ENCODE data around the gene TRIM43B. TPM values are rescaled to one million over a fixed set of nuclear protein-coding genes. Genes with fewer than 3 reads are reported as not detected.
"Not testable (repeated sequence)": the region's sequence is repeated elsewhere in the genome, so short reads cannot be mapped to it uniquely, and the experiment has no call there.

TRIM43B gene
- total RNA-seq = not detected
- total RNA-seq (2013) = not detected
- 0 reads per million in 29 experiments for total RNA-seq

DNA sequence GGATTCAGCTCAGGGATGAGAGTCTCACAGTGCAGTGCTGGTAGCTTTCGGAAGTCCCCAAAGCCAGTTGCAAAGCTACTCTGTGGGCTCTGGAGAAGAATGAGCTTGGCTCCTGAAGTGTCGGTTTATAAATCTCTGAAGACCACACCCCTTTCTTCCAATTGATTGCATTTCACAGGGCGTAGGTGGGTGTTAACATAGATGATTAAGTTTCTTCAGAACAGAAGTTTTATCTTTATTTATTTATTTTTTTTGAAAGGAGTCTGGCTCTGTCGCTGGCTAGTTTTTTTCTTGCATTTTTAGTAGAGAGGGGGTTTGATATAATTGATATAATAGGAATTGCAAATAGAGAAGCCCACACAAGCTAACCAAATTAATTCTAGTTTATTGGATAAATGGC lies at the start of gene TRIM43B:
Gene TRIM43B (minus strand): TSS at position 101 of the 400 bp plus-strand sequence. CDS start 2,040 bp downstream, outside the sequence.
- CTCF ChIA-PET; H3K36me3 ChIP-seq (ENCODE audit: control insufficient read depth in 2 of 2, extremely low read depth in 1 of 2, insufficient read depth in 1 of 2, low read length in 1 of 2); H3K9me3 Mint-ChIP-seq; H3K27ac Mint-ChIP-seq; H3K27ac ChIP-seq (ENCODE audit: low read length); H3K9me3 ChIP-seq; H3K27me3 ChIP-seq (replicated peaks in 1 of 2; ENCODE audit: control insufficient read depth in 2 of 2, extremely low read depth in 1 of 2, insufficient read depth in 2 of 2, low read length in 1 of 2); POLR2A ChIA-PET; ATAC-seq (replicated peaks in 1 of 4); H3K27me3 Mint-ChIP-seq; H3K4me3 ChIP-seq (ENCODE audit: control insufficient read depth in 1 of 2, extremely low read depth in 1 of 2, low read length in 1 of 2); H3K4me1 ChIP-seq (ENCODE audit: control insufficient read depth in 1 of 2, extremely low read depth in 1 of 2, insufficient read depth in 2 of 2, low read length in 2 of 2); DNase-seq; H3K4me3 Mint-ChIP-seq; H3K36me3 Mint-ChIP-seq; H3K4me1 Mint-ChIP-seq: not testable (repeated sequence)
- no CpG with 5 or more reads among the region's 4 CpGs for WGBS (ENCODE audit: insufficient coverage)

DNA sequence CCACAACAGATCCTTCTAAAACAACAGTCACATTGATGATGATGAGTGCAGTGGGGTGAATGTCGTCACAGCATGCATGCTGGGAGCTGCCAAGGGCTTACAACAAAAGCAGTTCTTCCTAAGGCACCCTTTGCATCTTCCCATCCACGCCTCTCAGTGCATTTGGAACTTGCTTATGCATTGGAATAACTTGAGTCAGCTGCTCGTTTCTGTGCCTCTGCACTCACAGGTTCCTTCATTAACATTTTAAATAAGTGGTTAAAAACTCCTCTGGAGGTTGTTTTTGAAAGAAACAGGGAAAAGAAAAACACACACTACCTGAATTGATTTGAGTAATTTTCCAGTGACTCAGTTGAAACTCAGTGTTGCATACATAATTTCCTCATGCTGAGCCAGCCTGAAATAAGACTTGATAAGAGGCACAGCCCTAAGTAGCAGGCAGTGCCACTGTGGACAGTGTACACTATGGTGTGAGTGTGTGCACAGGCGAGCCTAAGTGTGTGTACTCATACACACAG lies 46.8 kb upstream of the TRIM43B start:
- Mint-ChIP-seq H3K9me3 (peaks cover 8 to 18% (median 10%) of the 10 kb centered on the region in 3 donors), H3K36me3 (peaks cover 18% of the 10 kb centered on the region), H3K4me3 (no peak overlapping the region), H3K27me3 (peaks cover 0 to 9% of the 10 kb centered on the region in 2 donors), H3K4me1 (peaks cover 5% of the 10 kb centered on the region in 3 donors), H3K27ac (no peak overlapping the region)
- 92% methylated on average over 2 of the region's 4 CpGs for WGBS (ENCODE audit: insufficient coverage)
- Histone ChIP-seq H3K27ac (ENCODE audit: low read length) (no peak overlapping the region), H3K27me3 (replicated peaks in 1 of 2; ENCODE audit: control insufficient read depth in 2 of 2, extremely low read depth in 1 of 2, insufficient read depth in 2 of 2, low read length in 1 of 2) (peaks cover 0 to 7% of the 10 kb centered on the region in 2 experiments), H3K4me3 (ENCODE audit: control insufficient read depth in 1 of 2, extremely low read depth in 1 of 2, low read length in 1 of 2) (no peak overlapping the region), H3K9me3 (no peaks in the 10 kb centered on the region), H3K4me1 (ENCODE audit: control insufficient read depth in 1 of 2, extremely low read depth in 1 of 2, insufficient read depth in 2 of 2, low read length in 2 of 2) (peaks cover 0 to 8% of the 10 kb centered on the region in 2 experiments), H3K36me3 (ENCODE audit: control insufficient read depth in 2 of 2, extremely low read depth in 1 of 2, insufficient read depth in 1 of 2, low read length in 1 of 2) (peaks cover 0 to 2% of the 10 kb centered on the region in 2 donors)
- DNase-seq (no peak), ATAC-seq (replicated peaks in 1 of 4) (no peak)
- POLR2A ChIA-PET = no interaction called here
- CTCF ChIA-PET = no interaction called here

DNA sequence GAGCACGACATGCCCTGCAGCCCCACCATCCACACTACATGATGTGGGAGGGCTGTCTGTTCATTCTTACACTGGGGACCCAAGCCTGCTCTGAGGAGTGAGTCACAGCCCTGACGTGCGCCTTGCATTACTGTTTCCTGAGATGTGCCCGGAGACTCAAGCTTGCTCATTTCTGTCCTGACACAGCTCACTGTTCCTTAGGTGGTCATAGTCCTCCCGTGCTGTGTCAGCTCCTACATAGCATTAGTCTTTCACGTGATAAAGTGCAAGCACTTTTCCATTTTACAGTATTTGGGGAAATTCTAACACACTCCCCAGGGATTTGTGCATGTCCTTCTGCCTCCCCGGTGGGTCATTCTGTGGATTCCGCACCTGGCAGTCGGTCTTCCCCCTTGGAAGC lies 46.2 kb upstream of the TRIM43B start:
- no peak for ATAC-seq (replicated peaks in 1 of 4)
- CTCF ChIA-PET = no interaction called here
- WGBS (ENCODE audit: insufficient coverage) = 58% methylated on average over 6 of the region's 9 CpGs
- POLR2A ChIA-PET = no interaction called here
- Histone ChIP-seq H3K27me3 (replicated peaks in 1 of 2; ENCODE audit: control insufficient read depth in 2 of 2, extremely low read depth in 1 of 2, insufficient read depth in 2 of 2, low read length in 1 of 2) (peaks cover 0 to 12% of the 10 kb centered on the region in 2 experiments), H3K4me1 (ENCODE audit: control insufficient read depth in 1 of 2, extremely low read depth in 1 of 2, insufficient read depth in 2 of 2, low read length in 2 of 2) (peaks cover 0 to 14% of the 10 kb centered on the region in 2 experiments), H3K27ac (ENCODE audit: low read length) (no peak overlapping the region), H3K4me3 (ENCODE audit: control insufficient read depth in 1 of 2, extremely low read depth in 1 of 2, low read length in 1 of 2) (no peak overlapping the region), H3K36me3 (ENCODE audit: control insufficient read depth in 2 of 2, extremely low read depth in 1 of 2, insufficient read depth in 1 of 2, low read length in 1 of 2) (peaks cover 0 to 2% of the 10 kb centered on the region in 2 donors), H3K9me3 (no peaks in the 10 kb centered on the region)
- Mint-ChIP-seq H3K4me3 (no peak overlapping the region), H3K27ac (no peak overlapping the region), H3K27me3 (peaks cover 0 to 9% of the 10 kb centered on the region in 2 donors), H3K9me3 (peaks cover 7 to 18% (median 8%) of the 10 kb centered on the region in 3 donors), H3K4me1 (peaks cover 5 to 10% (median 9%) of the 10 kb centered on the region in 3 donors), H3K36me3 (peaks cover 18% of the 10 kb centered on the region)
- no peak for DNase-seq

DNA sequence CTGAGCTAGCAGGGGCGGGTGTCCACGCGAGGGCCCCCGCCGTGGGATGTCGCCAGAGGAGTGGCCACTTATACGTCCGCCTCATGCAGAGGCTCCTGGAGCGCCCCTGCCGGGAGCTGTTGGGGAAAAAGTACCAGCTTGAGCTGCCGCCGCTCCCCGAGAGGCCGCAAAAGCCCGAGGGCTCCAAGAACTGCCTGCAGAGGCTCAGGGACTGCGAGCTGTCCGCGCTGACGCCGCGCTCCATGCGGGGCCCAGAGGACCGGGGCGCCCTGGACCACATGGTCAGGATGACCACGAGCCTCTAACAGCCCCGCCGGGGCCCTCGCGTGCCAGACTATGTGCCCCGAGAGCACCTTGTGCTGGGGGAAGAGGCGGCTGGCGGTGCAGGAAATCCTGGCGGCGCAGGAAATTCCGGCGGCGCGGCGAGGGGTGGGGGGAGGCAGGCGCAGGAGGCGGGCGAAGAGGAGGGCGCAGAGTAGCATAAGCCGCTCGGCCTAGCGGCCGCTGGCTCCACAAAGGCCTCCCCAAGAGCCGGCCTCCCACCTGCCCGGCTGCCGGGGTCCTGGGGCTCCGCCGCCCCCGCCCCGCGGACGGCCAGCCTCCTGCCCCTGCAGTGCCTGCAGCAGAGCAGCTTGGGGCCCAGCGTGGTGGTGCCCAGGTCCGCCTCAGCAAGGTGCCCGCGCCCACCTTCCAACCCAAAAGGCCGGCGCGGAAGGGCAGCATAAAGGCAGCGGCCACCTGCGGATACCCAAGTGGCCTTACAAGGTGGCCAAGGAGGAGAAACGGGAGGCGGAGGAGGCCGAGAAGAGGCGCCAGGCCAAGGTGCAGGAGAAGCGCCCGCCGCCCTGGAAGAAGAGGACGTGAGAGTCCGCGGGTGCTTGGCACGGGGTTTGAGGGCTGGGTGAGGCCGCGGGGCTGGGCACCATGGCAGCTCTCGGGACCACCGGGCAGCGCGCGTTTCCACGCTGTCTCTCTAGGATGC lies 42.1 kb upstream of the TRIM43B start:
- H3K36me3 Mint-ChIP-seq = peaks cover 18% of the 10 kb centered on the region
- ChIA-PET CTCF (no interaction called here), POLR2A (no interaction called here)
- Histone ChIP-seq H3K36me3 (ENCODE audit: control insufficient read depth in 2 of 2, extremely low read depth in 1 of 2, insufficient read depth in 1 of 2, low read length in 1 of 2) (peaks cover 0 to 2% of the 10 kb centered on the region in 2 donors), H3K4me3 (ENCODE audit: control insufficient read depth in 1 of 2, extremely low read depth in 1 of 2, low read length in 1 of 2) (peak overlapping the region; percentile 59 to 83), H3K4me1 (ENCODE audit: control insufficient read depth in 1 of 2, extremely low read depth in 1 of 2, insufficient read depth in 2 of 2, low read length in 2 of 2) (peaks cover 0 to 20% of the 10 kb centered on the region in 2 experiments), H3K27me3 (replicated peaks in 1 of 2; ENCODE audit: control insufficient read depth in 2 of 2, extremely low read depth in 1 of 2, insufficient read depth in 2 of 2, low read length in 1 of 2) (peaks cover 0 to 18% of the 10 kb centered on the region in 2 experiments), H3K9me3 (no peaks in the 10 kb centered on the region), H3K27ac (ENCODE audit: low read length) (no peak overlapping the region)
- DNase-seq = peak in 32 of 35 experiments; percentile 5 to 63 (median 35)
- peaks cover 0 to 2% (median 0%) of the 10 kb centered on the region in 3 donors for H3K9me3 Mint-ChIP-seq
- H3K4me3 Mint-ChIP-seq = peak overlapping the region; percentile 84 to 88 (median 86)
- peak; percentile 77 to 92 (median 90) for ATAC-seq (replicated peaks in 1 of 4)
- WGBS (ENCODE audit: insufficient coverage) = 7% methylated on average over 79 of the region's 84 CpGs
- H3K27me3 Mint-ChIP-seq = no peaks in the 10 kb centered on the region
- H3K4me1 Mint-ChIP-seq = peaks cover 5 to 16% (median 9%) of the 10 kb centered on the region in 3 donors
- H3K27ac Mint-ChIP-seq = peak overlapping the region in 1 of 2 donors; percentile 76

DNA sequence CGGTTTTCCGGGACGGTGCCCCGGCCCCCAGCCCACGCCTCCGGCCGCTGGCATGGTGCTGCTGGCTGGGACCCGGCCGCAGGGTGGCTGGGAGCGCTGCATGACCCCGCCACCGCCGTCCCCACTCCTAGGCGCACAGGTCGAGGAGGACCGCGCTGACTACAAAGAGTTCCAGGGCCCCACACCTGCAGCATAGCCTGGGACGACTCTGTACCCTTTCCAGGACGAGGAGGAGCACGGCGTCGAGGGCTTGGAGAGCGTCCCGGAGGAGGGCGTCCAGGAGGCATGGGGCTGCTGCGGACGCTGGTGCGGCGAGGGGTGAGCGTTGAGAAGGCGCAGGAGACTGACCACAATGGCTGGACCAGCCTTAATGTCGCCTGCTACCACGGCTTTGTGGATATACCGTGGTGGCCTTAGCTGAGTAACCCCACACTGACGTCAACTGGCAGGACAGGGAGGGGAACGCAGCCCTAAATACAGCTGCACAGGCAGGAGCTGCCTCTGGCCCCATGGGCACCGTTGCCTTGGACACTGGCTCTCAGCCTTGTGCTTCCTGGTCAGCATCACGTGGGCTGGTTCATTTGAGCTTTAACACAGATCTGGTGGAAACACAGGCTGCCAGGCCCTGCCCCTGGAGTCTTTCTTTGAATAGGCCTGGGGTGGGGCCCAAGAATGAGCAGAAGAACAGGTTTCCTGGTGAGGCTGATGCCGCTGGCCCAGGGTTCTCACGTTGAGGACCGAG lies 40.9 kb upstream of the TRIM43B start:
- peaks cover 0 to 2% of the 10 kb centered on the region in 2 donors for H3K36me3 ChIP-seq (ENCODE audit: control insufficient read depth in 2 of 2, extremely low read depth in 1 of 2, insufficient read depth in 1 of 2, low read length in 1 of 2)
- ChIA-PET CTCF (no interaction called here), POLR2A (no interaction called here)
- peaks cover 0 to 15% of the 10 kb centered on the region in 2 experiments for H3K27me3 ChIP-seq (replicated peaks in 1 of 2; ENCODE audit: control insufficient read depth in 2 of 2, extremely low read depth in 1 of 2, insufficient read depth in 2 of 2, low read length in 1 of 2)
- WGBS (ENCODE audit: insufficient coverage) = 96% methylated on average over 38 of the region's 41 CpGs
- H3K27ac ChIP-seq (ENCODE audit: low read length) = no peak overlapping the region
- no peak for DNase-seq
- Mint-ChIP-seq H3K9me3 (peaks cover 0 to 2% (median 0%) of the 10 kb centered on the region in 3 donors), H3K36me3 (peaks cover 11% of the 10 kb centered on the region), H3K27ac (no peak overlapping the region), H3K4me3 (peak overlapping the region; percentile 83 to 86 (median 84)), H3K27me3 (no peaks in the 10 kb centered on the region), H3K4me1 (peaks cover 5 to 16% (median 9%) of the 10 kb centered on the region in 3 donors)
- no peak for ATAC-seq (replicated peaks in 1 of 4)
- peaks cover 0 to 20% of the 10 kb centered on the region in 2 experiments for H3K4me1 ChIP-seq (ENCODE audit: control insufficient read depth in 1 of 2, extremely low read depth in 1 of 2, insufficient read depth in 2 of 2, low read length in 2 of 2)
- no peaks in the 10 kb centered on the region for H3K9me3 ChIP-seq
- peak overlapping the region in 1 of 2 donors; percentile 83 for H3K4me3 ChIP-seq (ENCODE audit: control insufficient read depth in 1 of 2, extremely low read depth in 1 of 2, low read length in 1 of 2)

DNA sequence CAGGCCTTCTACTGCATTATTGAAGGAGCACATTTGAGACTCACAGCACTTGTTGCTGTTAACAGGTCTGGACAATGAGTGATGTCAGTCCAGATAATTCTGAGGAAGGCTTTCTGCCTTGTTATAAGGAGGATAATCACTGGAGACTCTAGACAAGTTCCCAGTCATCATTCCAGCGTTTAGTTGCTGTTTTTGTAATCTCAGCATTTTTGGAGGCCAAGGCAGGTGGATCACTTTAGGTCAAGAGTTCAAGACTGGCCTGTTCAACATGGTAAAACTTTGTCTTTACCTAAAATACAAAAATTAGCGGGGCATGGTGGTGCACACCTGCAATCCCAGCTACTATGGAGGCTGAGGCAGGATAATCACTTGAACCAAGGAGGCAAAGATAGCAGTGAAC lies 39.6 kb upstream of the TRIM43B start:
- no peak overlapping the region for H3K4me3 ChIP-seq (ENCODE audit: control insufficient read depth in 1 of 2, extremely low read depth in 1 of 2, low read length in 1 of 2)
- H3K27me3 Mint-ChIP-seq = no peaks in the 10 kb centered on the region
- peaks cover 0 to 14% of the 10 kb centered on the region in 2 experiments for H3K27me3 ChIP-seq (replicated peaks in 1 of 2; ENCODE audit: control insufficient read depth in 2 of 2, extremely low read depth in 1 of 2, insufficient read depth in 2 of 2, low read length in 1 of 2)
- no peak overlapping the region for H3K27ac Mint-ChIP-seq
- 75% methylated on average over 1 of the region's 2 CpGs for WGBS (ENCODE audit: insufficient coverage)
- no peak overlapping the region for H3K27ac ChIP-seq (ENCODE audit: low read length)
- DNase-seq (no peak), ATAC-seq (replicated peaks in 1 of 4) (no peak)
- no peaks in the 10 kb centered on the region for H3K36me3 ChIP-seq (ENCODE audit: control insufficient read depth in 2 of 2, extremely low read depth in 1 of 2, insufficient read depth in 1 of 2, low read length in 1 of 2)
- H3K4me1 ChIP-seq (ENCODE audit: control insufficient read depth in 1 of 2, extremely low read depth in 1 of 2, insufficient read depth in 2 of 2, low read length in 2 of 2) = peaks cover 0 to 20% of the 10 kb centered on the region in 2 experiments
- no peaks in the 10 kb centered on the region for H3K9me3 ChIP-seq
- H3K4me1 Mint-ChIP-seq = peaks cover 5 to 16% (median 9%) of the 10 kb centered on the region in 3 donors
- POLR2A ChIA-PET = no interaction called here
- peak overlapping the region in 2 of 3 donors; percentile 39 to 60 for H3K4me3 Mint-ChIP-seq
- no peaks in the 10 kb centered on the region for H3K36me3 Mint-ChIP-seq
- CTCF ChIA-PET = no interaction called here
- H3K9me3 Mint-ChIP-seq = peaks cover 0 to 2% (median 0%) of the 10 kb centered on the region in 3 donors
